Vagina (tissue), 2 donors: Measurements from ENCODE around the gene ZBTB5.

ENCODE experiments used
- POLR2A ChIP-seq, 2 donors: fragments of 450-650 bp; IDR thresholded peaks; one replicate each; pipeline ENCODE4 v1.6.1; 2017; ENCODE audit warnings: antibody characterized with exemption in 2 of 2, mild to moderate bottlenecking in 2 of 2, moderate library complexity in 2 of 2
- POLR2AphosphoS5 ChIP-seq, 2 donors: sonication (generic); formaldehyde crosslinking; IDR thresholded peaks; one replicate each; pipeline ENCODE4 v1.9.0; 2017; ENCODE audit warnings: antibody characterized with exemption in 2 of 2, mild to moderate bottlenecking in 2 of 2, low read depth in 1 of 2; ENCODE audit not compliant: insufficient read depth in 1 of 2
- TF ChIP-seq, protein P1 (sequence below), 3 experiments: fragments of 450-650 bp in 2 of 3; fragments of 200-600 bp in 1 of 3; sonication (generic) in 1 of 3; IDR thresholded peaks; one replicate each; pipeline ENCODE4 v1.5.1; 2017 to 2019; ENCODE audit warnings: antibody characterized with exemption in 3 of 3, mild to moderate bottlenecking in 2 of 3, moderate library complexity in 2 of 3

DNA sequence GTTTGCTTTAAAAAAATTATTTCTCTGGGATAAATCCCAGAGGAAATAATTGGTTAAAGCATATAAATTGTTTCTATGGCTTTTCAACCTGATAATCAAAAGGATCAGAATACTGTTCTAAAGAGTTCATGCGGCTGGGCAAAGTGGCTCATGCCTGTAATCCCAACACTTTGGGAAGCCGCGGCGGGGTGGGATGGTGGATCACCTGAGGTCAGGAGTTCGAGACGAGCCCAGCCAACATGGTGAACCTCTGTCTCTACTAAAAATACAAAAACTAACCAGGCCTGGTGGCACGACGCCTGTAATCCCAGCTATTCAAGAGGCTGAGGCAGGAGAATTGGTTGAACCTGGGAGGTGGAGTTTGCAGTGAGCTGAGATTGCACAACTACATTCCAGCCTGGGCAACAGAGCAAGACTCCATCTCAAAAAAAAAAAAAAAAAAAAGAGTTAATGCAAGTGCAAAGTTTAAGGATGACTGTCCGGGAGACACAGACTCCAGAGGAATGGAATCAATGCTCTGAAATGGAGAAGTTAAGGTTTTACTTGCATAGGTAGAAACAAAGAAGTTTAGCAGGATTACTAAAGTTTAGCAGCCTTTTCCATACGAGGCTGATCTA lies 59.4 kb downstream of the ZBTB5 start:
- TF ChIP-seq, protein P1, sequence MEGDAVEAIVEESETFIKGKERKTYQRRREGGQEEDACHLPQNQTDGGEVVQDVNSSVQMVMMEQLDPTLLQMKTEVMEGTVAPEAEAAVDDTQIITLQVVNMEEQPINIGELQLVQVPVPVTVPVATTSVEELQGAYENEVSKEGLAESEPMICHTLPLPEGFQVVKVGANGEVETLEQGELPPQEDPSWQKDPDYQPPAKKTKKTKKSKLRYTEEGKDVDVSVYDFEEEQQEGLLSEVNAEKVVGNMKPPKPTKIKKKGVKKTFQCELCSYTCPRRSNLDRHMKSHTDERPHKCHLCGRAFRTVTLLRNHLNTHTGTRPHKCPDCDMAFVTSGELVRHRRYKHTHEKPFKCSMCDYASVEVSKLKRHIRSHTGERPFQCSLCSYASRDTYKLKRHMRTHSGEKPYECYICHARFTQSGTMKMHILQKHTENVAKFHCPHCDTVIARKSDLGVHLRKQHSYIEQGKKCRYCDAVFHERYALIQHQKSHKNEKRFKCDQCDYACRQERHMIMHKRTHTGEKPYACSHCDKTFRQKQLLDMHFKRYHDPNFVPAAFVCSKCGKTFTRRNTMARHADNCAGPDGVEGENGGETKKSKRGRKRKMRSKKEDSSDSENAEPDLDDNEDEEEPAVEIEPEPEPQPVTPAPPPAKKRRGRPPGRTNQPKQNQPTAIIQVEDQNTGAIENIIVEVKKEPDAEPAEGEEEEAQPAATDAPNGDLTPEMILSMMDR (IDR thresholded peaks at IDR 0.05) = no peak
- TF ChIP-seq POLR2A (IDR thresholded peaks at IDR 0.05) = no peak
- no peak for TF ChIP-seq POLR2AphosphoS5 (IDR thresholded peaks at IDR 0.05; ENCODE audit: insufficient read depth in 1 of 2, low read depth in 1 of 2)
